Suprapubic skin (tissue), 4 donors: Measurements from ENCODE around the gene ARPC4.

Experiments
- CTCF ChIP-seq, 2 donors: fragments of 200-600 bp in 1 of 2; fragments of 450-650 bp in 1 of 2; sonication (generic) in 1 of 2; IDR thresholded peaks; one replicate each; pipeline ENCODE4 v1.5.1; 2016 to 2019; ENCODE audit warnings: antibody characterized with exemption in 2 of 2, mild to moderate bottlenecking in 1 of 2, moderate library complexity in 1 of 2
- POLR2A ChIP-seq, 2 donors: fragments of 450-650 bp; IDR thresholded peaks; one replicate each; pipeline ENCODE4 v1.6.1; 2017; ENCODE audit warnings: antibody characterized with exemption in 2 of 2, mild to moderate bottlenecking in 2 of 2, moderate library complexity in 2 of 2
- POLR2AphosphoS5 ChIP-seq, 3 donors: sonication (generic); formaldehyde crosslinking; IDR thresholded peaks; one replicate each; pipeline ENCODE4 v1.6.1; 2017; ENCODE audit warnings: antibody characterized with exemption in 3 of 3

GRCh38 chr3:9828801-9829755 lies 36.2 kb downstream of the ARPC4 start:
- TF ChIP-seq CTCF (IDR thresholded peaks at IDR 0.05) (no peak), POLR2AphosphoS5 (IDR thresholded peaks at IDR 0.05) (no peak), POLR2A (IDR thresholded peaks at IDR 0.05) (no peak)
